ENCODE results near the gene SEPTIN10.

- TF ChIP-seq CTCF (IDR thresholded peaks at IDR 0.05), result no peak
- TF ChIP-seq EZH2 (IDR thresholded peaks at IDR 0.05; ENCODE audit: borderline replicate concordance, insufficient read depth, low read depth, low read length, poor library complexity, severe bottlenecking), result no peak
These were observed 90.0 kb downstream of the SEPTIN10 start for GRCh38 chr2:109523536-109524361.
